ENCODE results near the gene OR6C4.
"Not testable (repeated sequence)": the region's sequence is repeated elsewhere in the genome, so short reads cannot be mapped to it uniquely, and the experiment has no call there.

Gene OR6C4

DNA sequence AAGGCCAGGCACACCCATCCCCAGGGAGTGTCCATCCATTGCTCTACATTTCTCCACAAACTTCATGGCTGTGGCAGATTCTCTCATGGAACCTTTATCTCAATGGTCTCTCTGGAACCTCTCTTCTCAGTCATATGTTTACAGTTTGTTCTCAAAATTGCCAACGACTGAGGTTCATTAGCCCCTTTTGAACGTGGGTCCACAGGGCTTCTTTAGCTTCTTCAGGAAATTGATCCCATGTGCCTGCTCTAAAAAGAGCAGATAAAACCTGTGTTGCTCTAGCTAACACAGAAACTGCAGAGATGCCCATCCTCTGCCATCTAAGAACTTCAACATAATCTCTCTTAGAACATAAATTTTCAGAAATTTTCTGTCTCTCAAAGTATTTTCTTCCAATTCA, at the start of gene OR6C4:
OR6C4 (plus strand) TSS at position 301 of the 400 bp plus-strand sequence. CDS start 1,625 bp downstream, outside the sequence.
- DNase-seq = no peak

DNA sequence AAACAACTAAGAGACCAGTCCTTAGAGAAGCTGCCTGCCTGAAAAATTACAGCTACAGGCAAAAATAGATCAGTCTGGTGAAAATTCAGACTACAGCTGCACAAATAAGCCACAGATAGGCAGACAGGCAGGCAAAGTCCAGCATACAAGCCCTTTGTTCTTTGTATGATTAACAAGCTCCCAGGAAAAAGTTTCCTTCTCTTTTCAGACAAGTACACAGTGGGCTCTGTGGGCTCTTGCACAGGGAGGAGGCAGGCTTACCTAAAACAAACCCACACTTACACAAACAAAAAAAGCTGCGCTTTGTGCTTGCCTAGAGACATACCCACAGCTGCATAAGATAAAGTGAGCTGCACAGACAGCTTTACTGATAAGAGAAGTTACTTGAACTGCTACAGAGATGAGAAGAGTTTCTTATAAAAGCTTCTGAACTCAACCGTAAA, 49.6 kb upstream of the OR6C4 start:
- no peak for DNase-seq

DNA sequence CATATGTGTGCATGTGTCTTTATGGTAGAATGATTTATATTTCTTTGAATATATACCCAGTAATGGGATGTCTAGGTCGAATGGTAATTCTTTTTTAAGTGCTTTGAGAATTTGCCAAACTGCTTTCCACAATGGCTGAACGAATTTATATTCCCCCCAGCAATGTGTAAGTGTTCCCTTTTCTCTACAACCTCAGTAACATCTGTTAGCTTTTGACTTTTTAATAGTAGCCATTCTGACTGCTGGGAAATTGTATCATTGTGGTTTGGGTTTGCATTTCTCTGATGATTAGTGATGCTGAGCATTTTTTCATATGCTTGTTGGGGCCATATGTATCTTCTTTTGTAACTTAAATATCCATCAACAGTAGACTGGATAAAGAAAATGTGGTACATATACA, 47.8 kb upstream of the OR6C4 start:
- no peak for DNase-seq

DNA sequence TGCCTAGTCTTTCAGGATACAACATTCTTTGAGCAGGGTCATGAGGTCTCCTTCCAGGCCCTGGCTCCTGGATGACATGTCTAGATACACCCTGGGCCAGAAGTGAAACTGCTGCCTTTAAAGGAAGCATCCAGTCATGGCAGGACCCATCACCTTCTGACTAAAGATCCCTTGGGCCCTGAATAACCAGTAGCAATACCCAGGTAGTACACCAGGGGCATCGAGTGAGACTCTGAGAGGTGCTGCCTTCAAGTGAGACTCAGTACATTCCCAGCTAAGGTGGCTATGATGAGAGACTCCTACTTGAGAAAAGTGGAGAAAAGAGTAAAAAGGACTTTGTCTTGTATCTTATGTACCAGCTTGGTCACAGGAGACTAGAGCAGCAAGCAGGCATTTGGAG, 33.7 kb upstream of the OR6C4 start:
- no peak for DNase-seq

DNA sequence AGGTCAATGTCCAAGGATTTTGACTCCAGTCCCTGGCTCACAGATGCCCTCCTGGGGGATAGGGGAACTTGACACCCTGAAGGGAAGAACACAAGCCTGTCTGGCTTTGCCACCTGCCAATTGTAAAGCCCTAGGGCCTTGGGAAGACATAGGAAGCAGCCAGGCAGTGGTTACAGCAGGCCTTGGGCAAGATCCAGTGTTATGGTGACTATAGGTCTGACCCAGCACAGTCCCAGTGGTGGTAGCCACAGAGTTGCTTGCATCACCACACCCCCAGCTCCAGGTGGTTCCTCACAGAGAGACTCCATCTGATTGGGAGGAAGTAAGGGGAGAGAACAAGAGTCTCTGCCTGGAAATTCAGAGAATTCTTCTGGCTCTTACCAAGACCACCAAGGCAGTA, 33.0 kb upstream of the OR6C4 start:
- DNase-seq = no peak

DNA sequence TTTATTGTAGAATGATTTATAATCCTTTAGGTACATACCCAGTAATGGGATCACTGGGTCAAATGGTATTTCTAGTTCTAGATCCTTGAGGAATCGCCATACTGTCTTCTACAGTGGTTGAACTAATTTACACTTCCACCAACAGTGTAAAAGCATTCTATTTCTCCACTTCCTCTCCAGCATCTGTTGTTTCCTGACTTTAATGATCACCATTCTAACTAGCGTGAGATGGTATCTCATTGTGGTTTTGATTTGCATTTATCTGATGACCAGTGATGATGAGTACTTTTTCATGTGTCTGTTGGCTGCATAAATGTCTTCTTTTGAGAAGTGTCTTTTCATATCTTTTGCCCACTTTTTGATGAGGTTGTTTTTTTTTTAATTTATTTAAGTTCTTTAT, 1.2 kb upstream of the OR6C4 start:
- DNase-seq = not testable (repeated sequence)

DNA sequence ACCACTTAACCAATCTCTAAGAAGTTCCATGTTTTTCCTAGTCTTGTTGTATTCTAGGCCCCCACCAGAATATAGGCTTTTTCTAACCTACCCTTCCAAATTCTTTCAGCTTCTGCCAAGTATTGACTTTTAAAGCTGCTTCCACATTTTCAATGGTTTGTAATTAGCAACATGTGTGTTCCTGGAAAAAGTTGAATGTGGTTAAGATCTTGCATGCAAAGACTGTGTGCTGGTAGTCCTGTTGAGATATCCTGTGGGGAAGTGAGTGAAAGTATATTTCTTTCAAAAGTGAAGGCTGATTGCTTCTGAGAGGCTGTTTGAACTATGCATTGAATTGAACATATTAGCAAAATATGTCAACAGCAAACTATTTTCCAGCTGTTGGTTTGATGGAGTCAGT, 646 bp upstream of the OR6C4 start:
- DNase-seq = no peak

DNA sequence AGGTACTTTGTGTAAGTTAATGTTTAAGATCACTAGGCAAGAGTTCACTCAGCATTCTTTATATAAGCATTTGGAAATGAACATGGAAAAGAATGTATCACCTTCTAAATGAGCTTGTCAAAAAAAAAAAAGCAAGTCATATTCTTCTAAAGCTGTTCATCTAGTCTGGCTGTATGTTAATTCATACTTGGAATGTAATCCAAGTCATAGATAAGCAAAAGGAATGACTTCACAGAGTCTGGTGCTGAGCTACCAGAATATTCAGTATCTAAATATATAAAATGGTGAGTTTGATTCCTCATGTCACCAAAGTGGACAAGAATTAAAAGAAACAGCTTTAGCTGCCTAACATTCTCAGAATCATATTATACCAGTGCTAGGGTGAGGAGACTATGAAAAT, 4.9 kb downstream of the OR6C4 start:
- no peak for DNase-seq

DNA sequence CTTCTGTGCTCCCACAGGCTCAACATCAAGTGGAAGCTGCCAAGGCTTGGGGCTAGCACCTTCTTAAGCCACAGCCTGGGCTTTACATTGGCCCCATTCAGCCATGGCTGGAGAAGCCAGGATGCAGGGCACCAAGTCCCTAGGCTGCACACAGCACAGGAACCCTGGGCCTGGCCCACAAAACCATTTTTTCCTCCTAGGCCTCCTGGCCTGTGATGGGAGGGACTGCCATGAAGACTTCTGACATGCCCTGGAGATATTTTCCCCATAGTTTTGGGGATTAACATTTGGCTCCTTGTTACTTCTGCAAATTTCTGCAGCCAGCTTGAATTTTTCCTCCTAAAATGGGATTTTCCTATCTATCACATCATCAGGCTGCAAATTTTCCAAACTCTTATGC, 20.7 kb downstream of the OR6C4 start:
- not testable (repeated sequence) for DNase-seq

DNA sequence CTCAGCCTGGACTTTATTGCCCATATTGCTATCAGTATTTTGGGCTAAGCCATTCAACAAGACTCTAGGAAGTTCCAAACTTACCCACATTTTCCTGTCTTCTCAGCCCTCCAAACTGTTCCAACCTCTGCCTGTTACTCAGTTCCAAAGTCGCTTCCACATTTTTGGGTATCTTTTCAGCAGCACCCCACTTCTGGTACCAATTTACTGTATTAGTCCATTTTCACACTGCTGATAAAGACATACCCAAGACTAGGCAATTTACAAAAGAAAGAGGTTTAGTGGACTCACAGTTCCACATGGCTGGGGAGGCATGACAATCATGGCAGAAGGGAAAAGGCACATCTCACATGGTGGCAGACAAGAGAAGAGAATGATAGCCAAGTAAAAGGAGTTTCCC, 21.3 kb downstream of the OR6C4 start:
- not testable (repeated sequence) for DNase-seq

DNA sequence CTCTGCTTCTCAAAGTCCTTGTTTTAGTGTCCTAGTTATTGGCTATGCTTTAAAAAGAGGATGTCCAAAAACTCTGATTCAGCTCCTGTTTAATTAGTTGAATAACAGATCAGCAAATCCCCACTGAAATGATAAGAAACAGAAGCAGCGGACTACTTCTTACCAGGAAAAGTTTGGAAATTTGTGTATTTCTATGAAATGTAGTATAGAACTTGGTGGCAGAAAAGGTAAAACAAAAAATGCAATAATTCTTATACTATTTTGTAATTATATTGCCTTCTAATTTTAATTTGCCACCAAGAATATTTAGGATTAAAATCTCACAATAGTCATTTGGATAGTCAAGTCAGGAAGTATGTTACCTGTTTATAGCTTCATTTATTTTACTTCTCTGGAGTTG, 22.8 kb downstream of the OR6C4 start, which contains the start of gene OR2AP1:
OR2AP1 (plus strand) TSS at position 301 of the 400 bp plus-strand sequence. CDS start 1,947 bp downstream, outside the sequence.
- DNase-seq = no peak

DNA sequence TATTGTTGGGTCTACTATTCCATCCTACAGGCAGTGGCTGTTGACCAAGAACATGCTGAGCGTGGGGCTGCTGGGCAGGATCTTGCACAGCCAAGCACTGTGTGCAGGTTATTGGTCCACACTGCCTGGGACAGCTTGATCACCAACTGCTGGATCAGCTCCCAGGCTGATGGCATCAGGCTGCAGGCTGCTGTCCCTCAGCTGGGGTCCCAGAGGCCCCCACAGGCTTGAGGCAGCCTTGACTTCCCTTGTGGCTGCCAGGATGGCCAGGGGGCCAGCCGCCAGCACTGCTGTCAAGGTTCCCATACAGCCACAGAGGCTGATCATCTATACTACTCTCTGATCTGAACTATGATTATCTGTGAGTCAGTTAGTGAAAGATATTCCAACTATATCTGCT, 32.7 kb downstream of the OR6C4 start:
- DNase-seq = no peak

DNA sequence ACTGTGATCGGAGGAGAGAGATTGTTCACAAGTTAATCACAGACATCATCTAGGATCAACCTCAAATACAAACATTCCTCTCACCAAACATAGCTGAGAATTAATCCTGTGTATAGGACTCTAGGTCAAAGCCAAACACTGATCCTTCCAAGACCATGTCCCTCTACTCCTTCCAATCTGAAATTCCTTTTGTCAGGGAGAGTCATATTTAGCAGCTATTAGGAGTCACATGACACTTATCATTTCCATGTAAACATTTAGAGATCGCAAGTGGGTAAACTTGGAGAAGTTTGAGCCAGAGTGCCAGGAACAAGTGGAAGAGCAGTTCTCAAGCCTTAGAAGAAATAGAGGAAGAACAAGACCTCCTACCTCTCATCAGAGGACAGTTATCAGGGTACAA, 36.4 kb downstream of the OR6C4 start:
- DNase-seq = no peak

DNA sequence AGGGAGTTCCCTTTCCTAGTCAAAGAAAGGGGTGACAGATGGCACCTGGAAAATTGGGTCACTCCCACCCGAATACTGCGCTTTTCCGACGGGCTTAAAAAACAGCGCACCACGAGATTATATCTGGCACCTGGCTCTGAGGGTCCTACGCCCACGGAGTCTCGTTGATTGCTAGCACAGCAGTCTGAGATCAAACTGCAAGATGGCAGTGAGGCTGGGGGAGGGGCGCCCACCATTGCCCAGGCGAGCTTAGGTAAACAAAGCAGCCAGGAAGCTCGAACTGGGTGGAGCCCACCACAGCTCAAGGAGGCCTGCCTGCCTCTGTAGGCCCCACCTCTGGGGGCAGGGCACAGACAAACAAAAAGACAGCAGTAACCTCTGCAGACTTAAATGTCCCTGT, 40.8 kb downstream of the OR6C4 start:
- DNase-seq = not testable (repeated sequence)

All from CD4-positive, alpha-beta T cell treated with Interleukin-17A for 4 hours (primary cell).